ENCODE results near the gene NKX2-8. TPM values are rescaled to one million over a fixed set of nuclear protein-coding genes. Genes with fewer than 3 reads are reported as not detected.

NKX2-8 gene
- total and polyA plus RNA-seq, 2 donors (not counting 1 experiment from before 2014, with no cell fraction given): not detected

DNA sequence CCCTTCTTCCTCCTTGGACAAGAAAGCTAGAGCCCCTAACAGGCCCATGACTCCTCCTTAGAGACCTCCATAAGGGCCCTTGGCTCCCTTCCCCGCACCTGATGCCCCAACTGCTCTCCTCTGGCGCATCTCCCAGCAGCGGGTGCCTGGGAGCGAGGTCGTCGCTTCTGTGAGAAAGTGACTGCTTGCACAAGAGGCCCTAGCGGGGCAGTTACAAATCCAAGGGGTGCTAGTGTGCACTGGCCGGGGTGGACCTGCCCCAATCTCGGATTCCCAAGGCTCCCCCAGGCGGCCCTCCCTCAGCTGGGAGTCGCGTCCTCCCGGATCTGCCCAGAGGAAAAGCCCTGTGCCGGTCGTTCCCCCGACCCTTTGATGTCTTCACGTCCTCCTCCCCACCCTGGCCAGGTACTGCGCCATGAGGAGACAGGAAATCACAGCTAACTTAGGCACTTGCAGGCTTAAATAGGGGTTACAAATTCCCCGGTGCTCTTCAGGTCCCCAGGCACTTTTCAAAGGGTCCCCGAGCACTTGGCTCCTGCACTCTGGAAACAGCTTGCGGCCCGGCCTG, 2.8 kb downstream of the NKX2-8 start:
- TF ChIP-seq CTCF (conservative IDR thresholded peaks at IDR 0.05 in 1 of 2, IDR thresholded peaks at IDR 0.05 in 1 of 2; ENCODE audit: low read depth in 1 of 2, low read length in 2 of 2): no peak
- TF ChIP-seq EZH2 (IDR thresholded peaks at IDR 0.05; ENCODE audit: low read length, missing control alignments): peak; percentile 10
- Histone ChIP-seq H2AFZ (ENCODE audit: low read length) (no peak overlapping the region), H3K9ac (ENCODE audit: insufficient read depth, low read length) (no peak overlapping the region), H3K4me3 (replicated peaks in 1 of 4; ENCODE audit: control extremely low read depth in 1 of 4, insufficient read depth in 1 of 4, low read depth in 3 of 4, low read length in 4 of 4) (no peak overlapping the region), H4K20me1 (ENCODE audit: control insufficient read depth, extremely low read depth, insufficient read depth, low read length) (no peaks in the 10 kb centered on the region), H3K27me3 (ENCODE audit: control insufficient read depth, insufficient read depth, low read length) (peaks cover 44% of the 10 kb centered on the region), H3K9me3 (ENCODE audit: control insufficient read depth, insufficient read depth, low read depth, low read length) (no peaks in the 10 kb centered on the region), H3K27ac (ENCODE audit: insufficient read depth, low read length) (no peak overlapping the region), H3K36me3 (ENCODE audit: control insufficient read depth, insufficient read depth, low read length) (no peaks in the 10 kb centered on the region), H3K4me1 (ENCODE audit: control insufficient read depth, extremely low read depth, insufficient read depth, low read length) (peaks cover 4% of the 10 kb centered on the region), H3K79me2 (ENCODE audit: control insufficient read depth, insufficient read depth, low read length) (no peaks in the 10 kb centered on the region), H3K4me2 (ENCODE audit: extremely low read depth, insufficient read depth, low read length) (no peak overlapping the region)
- DNase-seq (ENCODE audit: low read depth in 2 of 2): no peak

GRCh38 chr14:36579001-36579555, 3.3 kb downstream of the NKX2-8 start:
- Histone ChIP-seq H3K4me2 (ENCODE audit: extremely low read depth, insufficient read depth, low read length) (no peak overlapping the region), H3K4me3 (replicated peaks in 1 of 4; ENCODE audit: control extremely low read depth in 1 of 4, insufficient read depth in 1 of 4, low read depth in 3 of 4, low read length in 4 of 4) (no peak overlapping the region), H3K27me3 (ENCODE audit: control insufficient read depth, insufficient read depth, low read length) (peaks cover 41% of the 10 kb centered on the region), H3K9me3 (ENCODE audit: control insufficient read depth, insufficient read depth, low read depth, low read length) (no peaks in the 10 kb centered on the region), H3K27ac (ENCODE audit: insufficient read depth, low read length) (no peak overlapping the region), H3K9ac (ENCODE audit: insufficient read depth, low read length) (no peak overlapping the region), H4K20me1 (ENCODE audit: control insufficient read depth, extremely low read depth, insufficient read depth, low read length) (no peaks in the 10 kb centered on the region), H3K4me1 (ENCODE audit: control insufficient read depth, extremely low read depth, insufficient read depth, low read length) (peaks cover 4% of the 10 kb centered on the region), H3K36me3 (ENCODE audit: control insufficient read depth, insufficient read depth, low read length) (no peaks in the 10 kb centered on the region), H3K79me2 (ENCODE audit: control insufficient read depth, insufficient read depth, low read length) (no peaks in the 10 kb centered on the region), H2AFZ (ENCODE audit: low read length) (no peak overlapping the region)
- no peak for DNase-seq (ENCODE audit: low read depth in 2 of 2)
- TF ChIP-seq CTCF (conservative IDR thresholded peaks at IDR 0.05 in 1 of 2, IDR thresholded peaks at IDR 0.05 in 1 of 2; ENCODE audit: low read depth in 1 of 2, low read length in 2 of 2) (no peak), EZH2 (IDR thresholded peaks at IDR 0.05; ENCODE audit: low read length, missing control alignments) (no peak)

DNA sequence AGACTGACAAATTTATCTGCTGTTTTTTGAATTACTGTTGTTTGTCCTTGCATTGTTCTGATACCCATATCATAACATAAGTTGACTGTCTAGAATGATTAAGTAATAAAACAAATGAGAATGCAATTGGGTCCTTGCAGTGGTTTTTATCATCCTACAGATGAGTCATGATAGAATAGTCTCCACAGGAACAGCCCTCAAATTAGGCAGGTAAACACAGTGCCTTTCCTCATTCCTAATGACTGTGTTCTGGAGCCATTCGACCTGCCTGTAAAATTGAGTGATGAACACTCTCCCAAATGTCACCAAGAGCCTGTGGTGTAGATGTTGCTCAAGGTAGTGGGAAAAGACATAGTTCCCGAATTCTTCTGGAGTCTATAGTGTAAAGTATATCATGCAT, 12.3 kb downstream of the NKX2-8 start:
- H3K4me3 ChIP-seq (replicated peaks in 1 of 4; ENCODE audit: control extremely low read depth in 1 of 4, insufficient read depth in 1 of 4, low read depth in 3 of 4, low read length in 4 of 4): no peak overlapping the region
- no peak overlapping the region for H2AFZ ChIP-seq (ENCODE audit: low read length)
- no peak overlapping the region for H3K27ac ChIP-seq (ENCODE audit: insufficient read depth, low read length)
- no peaks in the 10 kb centered on the region for H3K27me3 ChIP-seq (ENCODE audit: control insufficient read depth, insufficient read depth, low read length)
- no peaks in the 10 kb centered on the region for H3K4me1 ChIP-seq (ENCODE audit: control insufficient read depth, extremely low read depth, insufficient read depth, low read length)
- DNase-seq (ENCODE audit: low read depth in 2 of 2): no peak
- no peak overlapping the region for H3K4me2 ChIP-seq (ENCODE audit: extremely low read depth, insufficient read depth, low read length)
- no peak overlapping the region for H3K9ac ChIP-seq (ENCODE audit: insufficient read depth, low read length)
- no peaks in the 10 kb centered on the region for H3K79me2 ChIP-seq (ENCODE audit: control insufficient read depth, insufficient read depth, low read length)
- no peaks in the 10 kb centered on the region for H3K36me3 ChIP-seq (ENCODE audit: control insufficient read depth, insufficient read depth, low read length)
- TF ChIP-seq EZH2 (IDR thresholded peaks at IDR 0.05; ENCODE audit: low read length, missing control alignments) (no peak), CTCF (conservative IDR thresholded peaks at IDR 0.05 in 1 of 2, IDR thresholded peaks at IDR 0.05 in 1 of 2; ENCODE audit: low read depth in 1 of 2, low read length in 2 of 2) (no peak)
- no peaks in the 10 kb centered on the region for H4K20me1 ChIP-seq (ENCODE audit: control insufficient read depth, extremely low read depth, insufficient read depth, low read length)
- no peaks in the 10 kb centered on the region for H3K9me3 ChIP-seq (ENCODE audit: control insufficient read depth, insufficient read depth, low read depth, low read length)

All from fibroblast of lung (primary cell).